Muscle of leg (tissue), 11 donors: Measurements from ENCODE around the gene CHD6. TPM values are rescaled to one million over a fixed set of nuclear protein-coding genes. Genes with fewer than 3 reads are reported as not detected.

Source experiments
- DNase-seq: peaks from one replicate; pipeline ENCODE4 v3.0.0; 2013
- H3K27ac ChIP-seq: one replicate; pipeline ENCODE4 v1.5.1; 2013; ENCODE audit warnings: mild to moderate bottlenecking, low read length, control low read depth
- H3K27me3 ChIP-seq: one replicate; pipeline ENCODE4 v1.6.1; 2013; ENCODE audit warnings: low read length; ENCODE audit not compliant: control insufficient read depth, insufficient read depth
- H3K36me3 ChIP-seq: one replicate; pipeline ENCODE4 v1.6.1; 2013; ENCODE audit warnings: low read length; ENCODE audit not compliant: control insufficient read depth, insufficient read depth
- H3K4me1 ChIP-seq: one replicate; pipeline ENCODE4 v1.6.1; 2013; ENCODE audit warnings: low read length; ENCODE audit not compliant: control insufficient read depth, insufficient read depth
- H3K4me3 ChIP-seq: one replicate; pipeline ENCODE4 v1.5.1; 2013; ENCODE audit warnings: low read length, control low read depth
- H3K9me3 ChIP-seq: replicated peaks from 2 replicates; pipeline ENCODE4 v1.6.1; 2013; ENCODE audit warnings: low read depth, low read length; ENCODE audit not compliant: control insufficient read depth
- WGBS: methylation state at CpG from one replicate; pipeline ENCODE4 v1.1.5; 2013; ENCODE audit warnings: missing lambda C conversion rate; ENCODE audit not compliant: insufficient coverage; 5-methylcytosine and 5-hydroxymethylcytosine counted together
- polyA plus RNA-seq, 8 donors: library from polyadenylated mRNA; unstranded; fragments of 120-200 nt; gene quantifications; one replicate each; pipeline versions ENCODE4 v1.2.1 to v1.2.3, GENCODE V29; 2013; ENCODE audit warnings: inconsistent platforms in 1 of 8, low replicate concordance in 1 of 8; ENCODE audit not compliant: insufficient read length in 8 of 8, insufficient read depth in 1 of 8
- total RNA-seq: library from RNA; stranded (reverse); fragments of 120-200 nt; gene quantifications from one replicate; pipeline ENCODE4 v1.2.4, GENCODE V29; 2013

Gene CHD6
- total and polyA plus RNA-seq, 9 donors = 16.2 to 43.9 (median 20.6) TPM

DNA sequence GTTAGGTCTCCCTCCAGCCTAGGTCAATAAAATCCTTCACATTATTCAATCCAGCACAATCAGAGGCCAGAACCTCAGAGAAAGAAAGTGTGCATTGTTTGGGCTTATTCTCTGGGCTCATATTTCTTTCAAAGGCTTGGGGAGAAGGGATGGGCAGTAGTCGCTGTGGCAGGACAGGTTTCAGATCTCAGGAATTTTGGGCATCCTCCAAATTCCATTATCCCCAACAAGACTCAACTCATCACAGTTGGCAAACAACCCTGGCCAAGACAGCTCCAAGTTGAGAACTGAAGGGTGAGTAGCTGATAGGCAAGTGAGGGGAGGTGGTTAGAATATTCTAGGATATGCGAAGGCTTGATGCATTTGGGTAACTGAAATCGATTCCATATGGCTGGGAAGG lies 27.2 kb upstream of the CHD6 start:
- Histone ChIP-seq H3K9me3 (no peaks in the 10 kb centered on the region), H3K27me3 (no peaks in the 10 kb centered on the region), H3K4me1 (no peaks in the 10 kb centered on the region), H3K4me3 (no peak overlapping the region), H3K27ac (no peak overlapping the region), H3K36me3 (no peaks in the 10 kb centered on the region)
- WGBS = 69% methylated on average over 2 of the region's 3 CpGs
- DNase-seq = no peak

DNA sequence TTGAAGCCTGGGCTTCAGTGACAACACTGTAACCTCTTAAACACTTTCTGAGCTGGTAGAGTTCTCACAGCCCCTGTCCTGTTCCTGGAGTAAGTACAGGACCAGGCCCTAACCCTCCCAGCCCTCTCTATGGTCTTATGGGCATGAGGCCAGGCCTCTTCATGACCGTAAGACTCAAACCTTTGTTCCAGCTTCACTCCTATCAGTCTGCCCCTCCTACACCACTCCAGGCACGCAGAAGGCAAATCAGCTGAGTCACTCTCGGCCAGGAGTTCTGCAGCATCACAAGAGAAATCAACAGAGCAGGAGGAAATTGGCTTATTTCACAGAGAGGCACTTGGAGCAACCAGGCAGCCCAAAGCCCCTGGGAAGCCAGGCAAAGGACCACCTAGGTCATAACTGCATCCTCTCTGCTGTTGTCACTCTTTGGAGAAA lies 25.3 kb upstream of the CHD6 start:
- no peaks in the 10 kb centered on the region for H3K9me3 ChIP-seq
- no peak overlapping the region for H3K27ac ChIP-seq
- H3K4me1 ChIP-seq = no peaks in the 10 kb centered on the region
- DNase-seq = no peak
- no peaks in the 10 kb centered on the region for H3K36me3 ChIP-seq
- WGBS = 33% methylated on average over 1 of the region's 3 CpGs
- H3K27me3 ChIP-seq = no peaks in the 10 kb centered on the region
- H3K4me3 ChIP-seq = no peak overlapping the region

DNA sequence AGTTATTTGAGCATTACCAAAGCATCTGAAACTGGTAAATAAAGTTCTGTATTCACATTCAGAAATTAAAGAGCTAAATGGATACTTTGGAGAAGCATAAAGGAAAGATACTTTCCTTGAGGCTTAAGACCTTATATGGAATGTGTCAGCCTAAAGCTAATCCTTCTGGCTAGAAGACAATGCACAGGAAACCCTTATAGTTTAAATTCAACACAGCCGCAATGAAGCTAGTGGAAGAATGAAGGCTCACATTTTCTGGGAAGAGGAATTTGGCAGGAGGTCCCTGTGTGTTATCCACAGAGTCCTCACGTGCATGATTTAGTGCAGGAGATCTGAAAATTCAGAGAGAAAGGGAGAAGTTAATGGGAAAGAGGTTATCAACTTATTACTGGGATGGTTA lies 21.5 kb upstream of the CHD6 start:
- H3K4me3 ChIP-seq = no peak overlapping the region
- DNase-seq = peak; percentile 27
- WGBS = 0% methylated on average over 1 of the region's 2 CpGs
- H3K27ac ChIP-seq = no peak overlapping the region
- H3K4me1 ChIP-seq = no peaks in the 10 kb centered on the region
- no peaks in the 10 kb centered on the region for H3K36me3 ChIP-seq
- no peaks in the 10 kb centered on the region for H3K9me3 ChIP-seq
- H3K27me3 ChIP-seq = peaks cover 4% of the 10 kb centered on the region

DNA sequence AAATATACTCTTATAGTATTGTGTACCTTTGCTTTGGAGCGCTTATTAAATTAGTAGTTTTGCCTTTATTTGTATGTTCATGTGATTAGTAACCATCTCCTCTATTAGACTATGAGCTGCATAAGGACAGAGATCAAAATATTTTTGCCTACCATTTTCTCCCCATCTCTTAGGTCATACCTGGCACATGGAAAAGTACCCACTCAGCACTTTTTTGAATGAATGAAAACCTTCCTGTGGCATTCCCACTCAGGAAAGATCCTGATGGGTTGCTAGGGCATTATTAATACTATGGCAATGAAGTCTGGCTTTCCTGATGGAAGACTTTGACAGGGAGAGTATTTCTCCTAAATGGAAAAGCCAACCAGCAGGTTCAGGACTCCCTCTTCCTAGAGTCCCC lies 20.3 kb upstream of the CHD6 start:
- H3K27ac ChIP-seq = no peak overlapping the region
- H3K9me3 ChIP-seq = no peaks in the 10 kb centered on the region
- no CpG with 5 or more reads among the region's 1 CpG for WGBS
- H3K36me3 ChIP-seq = no peaks in the 10 kb centered on the region
- no peak overlapping the region for H3K4me3 ChIP-seq
- no peak for DNase-seq
- H3K27me3 ChIP-seq = peaks cover 4% of the 10 kb centered on the region
- H3K4me1 ChIP-seq = no peaks in the 10 kb centered on the region

DNA sequence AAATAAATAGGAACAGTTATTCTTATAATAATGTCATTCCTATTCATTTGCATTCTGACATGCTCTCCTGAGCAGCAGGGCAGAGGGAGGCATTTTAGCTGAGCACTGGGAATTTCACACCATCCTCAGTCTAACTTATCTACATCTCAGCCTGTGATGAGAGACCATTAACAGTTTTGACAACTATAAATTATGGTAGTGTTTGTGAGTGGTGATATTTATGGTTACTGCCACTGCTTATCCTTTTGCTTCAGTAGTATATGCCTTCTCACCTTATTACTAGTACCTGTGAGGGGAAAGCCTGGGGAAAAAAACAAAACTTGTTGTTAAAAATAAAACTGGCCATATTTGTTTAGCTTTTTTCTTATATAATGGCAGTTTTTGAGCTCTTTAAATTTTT lies 17.0 kb upstream of the CHD6 start:
- no peaks in the 10 kb centered on the region for H3K9me3 ChIP-seq
- no peaks in the 10 kb centered on the region for H3K4me1 ChIP-seq
- H3K27ac ChIP-seq = no peak overlapping the region
- H3K4me3 ChIP-seq = no peak overlapping the region
- DNase-seq = no peak
- H3K36me3 ChIP-seq = no peaks in the 10 kb centered on the region
- H3K27me3 ChIP-seq = peaks cover 4% of the 10 kb centered on the region

DNA sequence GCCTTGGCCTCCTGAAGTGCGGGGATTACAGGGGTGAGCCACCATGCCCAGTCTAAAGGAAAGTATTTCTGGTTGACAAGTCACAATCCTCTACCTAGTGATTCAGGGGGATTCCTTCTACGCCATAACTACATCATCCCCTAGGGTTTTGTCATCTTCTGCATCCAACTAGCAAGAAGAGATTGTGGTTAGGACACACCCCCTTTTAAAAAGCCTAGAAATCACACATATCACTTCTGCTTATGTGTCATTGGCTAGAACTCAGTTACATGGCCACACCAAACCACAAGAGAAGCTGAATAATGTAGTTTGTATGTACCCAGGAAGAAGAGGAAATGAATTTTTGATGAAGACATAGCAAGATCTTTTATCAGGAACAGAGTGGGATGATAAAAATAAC lies 14.7 kb upstream of the CHD6 start:
- no peak overlapping the region for H3K27ac ChIP-seq
- H3K36me3 ChIP-seq = no peaks in the 10 kb centered on the region
- no peak for DNase-seq
- no peaks in the 10 kb centered on the region for H3K9me3 ChIP-seq
- H3K27me3 ChIP-seq = peaks cover 4% of the 10 kb centered on the region
- no peaks in the 10 kb centered on the region for H3K4me1 ChIP-seq
- WGBS = no CpG with 5 or more reads among the region's 2 CpGs
- H3K4me3 ChIP-seq = no peak overlapping the region

DNA sequence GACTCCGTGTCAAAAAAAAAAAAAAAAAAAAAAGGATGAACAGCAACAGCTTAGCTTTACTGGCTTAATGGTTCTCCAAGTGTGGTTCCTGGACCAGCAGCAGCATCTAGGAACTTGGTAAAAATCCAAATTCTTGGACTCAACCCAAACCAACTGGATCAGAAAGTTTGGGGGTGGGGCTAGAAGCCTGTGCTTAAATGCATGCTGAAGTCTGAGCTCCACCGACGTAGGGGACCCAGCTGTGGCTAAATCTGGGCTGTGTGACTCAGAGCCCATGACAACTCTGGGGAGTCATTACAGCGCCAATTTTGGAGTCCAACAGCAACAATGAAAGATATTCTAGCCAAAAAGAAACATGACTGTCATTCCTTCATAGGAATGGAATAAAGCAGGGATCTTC lies 13.6 kb upstream of the CHD6 start:
- H3K9me3 ChIP-seq = no peaks in the 10 kb centered on the region
- peak; percentile 47 for DNase-seq
- H3K27ac ChIP-seq = no peak overlapping the region
- H3K4me3 ChIP-seq = no peak overlapping the region
- WGBS = 54% methylated on average over 3 of the region's 4 CpGs
- no peaks in the 10 kb centered on the region for H3K4me1 ChIP-seq
- H3K36me3 ChIP-seq = no peaks in the 10 kb centered on the region
- H3K27me3 ChIP-seq = no peaks in the 10 kb centered on the region

DNA sequence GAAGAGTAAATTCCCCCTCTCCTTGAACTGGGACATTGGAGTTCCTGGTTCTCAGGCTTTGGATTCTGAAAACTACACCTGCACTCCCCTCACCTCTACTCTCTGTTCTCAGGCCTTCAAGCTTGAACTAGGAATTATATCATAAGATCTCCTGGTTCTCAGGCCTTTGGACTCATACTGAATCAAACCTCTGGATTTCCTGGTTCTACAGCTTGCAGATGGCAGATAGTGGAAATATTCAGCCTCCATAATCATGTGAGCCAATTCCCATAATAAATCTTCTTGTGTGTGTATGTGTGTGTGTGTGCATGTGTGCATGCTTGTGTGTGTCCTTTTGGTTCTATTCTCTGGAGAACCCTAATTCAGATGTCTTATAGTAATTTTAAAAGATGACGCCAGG lies 12.7 kb upstream of the CHD6 start:
- no peaks in the 10 kb centered on the region for H3K4me1 ChIP-seq
- no peaks in the 10 kb centered on the region for H3K27me3 ChIP-seq
- no peak overlapping the region for H3K4me3 ChIP-seq
- no CpG with 5 or more reads among the region's 1 CpG for WGBS
- no peak overlapping the region for H3K27ac ChIP-seq
- no peak for DNase-seq
- H3K36me3 ChIP-seq = no peaks in the 10 kb centered on the region
- no peaks in the 10 kb centered on the region for H3K9me3 ChIP-seq

DNA sequence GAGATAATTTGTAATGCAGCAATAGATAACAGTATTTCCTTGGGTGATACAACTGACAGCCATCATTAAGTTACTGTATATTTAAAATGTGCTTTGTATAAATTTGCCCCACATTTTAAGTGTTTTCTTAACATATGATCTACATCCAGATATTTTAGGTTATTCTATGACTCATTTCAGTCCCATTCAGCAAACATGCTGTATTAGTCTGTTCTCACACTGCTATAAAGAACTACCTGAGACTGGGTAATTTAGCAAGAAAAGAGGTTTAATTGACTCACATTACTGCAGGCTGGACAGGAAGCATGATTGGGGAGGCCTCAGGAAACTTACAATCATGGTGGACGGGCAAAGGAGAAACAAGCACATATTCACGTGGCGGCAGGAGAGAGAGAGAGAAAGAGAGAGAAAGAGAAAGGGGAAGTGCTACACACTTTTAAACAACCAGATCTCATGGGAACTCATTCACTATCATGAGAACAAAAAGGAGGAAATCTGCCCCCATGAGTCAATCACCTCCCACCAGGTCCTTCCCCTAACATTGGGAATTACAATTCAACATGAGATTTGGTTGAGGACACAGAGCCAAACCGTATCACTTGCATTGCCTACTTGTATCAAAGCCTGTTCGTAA lies 9.6 kb upstream of the CHD6 start:
- Histone ChIP-seq H3K27ac (no peak overlapping the region), H3K9me3 (no peaks in the 10 kb centered on the region), H3K4me3 (no peak overlapping the region), H3K27me3 (no peaks in the 10 kb centered on the region), H3K4me1 (no peaks in the 10 kb centered on the region), H3K36me3 (no peaks in the 10 kb centered on the region)
- no peak for DNase-seq
- WGBS = no CpG with 5 or more reads among the region's 5 CpGs

DNA sequence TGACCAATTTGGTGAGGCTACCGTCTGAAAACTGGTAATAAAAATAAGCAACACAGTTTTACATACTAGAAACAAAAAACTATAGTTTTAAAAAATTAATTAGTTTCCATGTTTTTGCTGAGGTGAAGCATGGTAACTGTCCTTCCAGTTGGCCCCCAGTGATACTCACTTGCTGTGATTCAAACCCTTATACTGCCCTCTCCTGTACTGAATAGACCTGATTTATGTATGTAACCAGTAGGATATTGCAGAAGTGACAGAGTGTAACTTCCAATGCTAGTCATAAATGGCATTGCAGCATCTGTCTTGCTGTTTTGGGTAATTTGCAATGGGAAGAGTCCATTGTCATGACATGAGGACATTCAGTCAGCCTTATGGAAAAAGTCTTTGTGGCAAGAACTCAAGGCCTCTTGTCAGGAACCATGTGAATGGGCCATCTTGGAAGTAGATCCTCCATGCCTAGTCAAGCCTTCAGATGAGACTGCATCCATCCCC lies 8.9 kb upstream of the CHD6 start:
- H3K36me3 ChIP-seq = no peaks in the 10 kb centered on the region
- WGBS = no CpG with 5 or more reads among the region's 1 CpG
- no peaks in the 10 kb centered on the region for H3K27me3 ChIP-seq
- no peaks in the 10 kb centered on the region for H3K9me3 ChIP-seq
- H3K4me3 ChIP-seq = no peak overlapping the region
- no peak for DNase-seq
- H3K4me1 ChIP-seq = peaks cover 3% of the 10 kb centered on the region
- H3K27ac ChIP-seq = no peak overlapping the region
